Esophagus muscularis mucosa (tissue), 3 donors: ENCODE measurements around the gene KIAA1143.

Experiments used
- CTCF ChIP-seq, 3 experiments: fragments of 200-600 bp in 2 of 3; fragments of 450-650 bp in 1 of 3; sonication (generic) in 2 of 3; IDR thresholded peaks; one replicate each; pipeline ENCODE4 v1.5.1; 2017 to 2019; ENCODE audit warnings: antibody characterized with exemption in 3 of 3, mild to moderate bottlenecking in 2 of 3, moderate library complexity in 1 of 3
- POLR2A ChIP-seq: fragments of 450-650 bp; IDR thresholded peaks from one replicate; pipeline ENCODE4 v1.6.1; 2017; ENCODE audit warnings: antibody characterized with exemption, moderate library complexity, mild to moderate bottlenecking, low read depth

DNA sequence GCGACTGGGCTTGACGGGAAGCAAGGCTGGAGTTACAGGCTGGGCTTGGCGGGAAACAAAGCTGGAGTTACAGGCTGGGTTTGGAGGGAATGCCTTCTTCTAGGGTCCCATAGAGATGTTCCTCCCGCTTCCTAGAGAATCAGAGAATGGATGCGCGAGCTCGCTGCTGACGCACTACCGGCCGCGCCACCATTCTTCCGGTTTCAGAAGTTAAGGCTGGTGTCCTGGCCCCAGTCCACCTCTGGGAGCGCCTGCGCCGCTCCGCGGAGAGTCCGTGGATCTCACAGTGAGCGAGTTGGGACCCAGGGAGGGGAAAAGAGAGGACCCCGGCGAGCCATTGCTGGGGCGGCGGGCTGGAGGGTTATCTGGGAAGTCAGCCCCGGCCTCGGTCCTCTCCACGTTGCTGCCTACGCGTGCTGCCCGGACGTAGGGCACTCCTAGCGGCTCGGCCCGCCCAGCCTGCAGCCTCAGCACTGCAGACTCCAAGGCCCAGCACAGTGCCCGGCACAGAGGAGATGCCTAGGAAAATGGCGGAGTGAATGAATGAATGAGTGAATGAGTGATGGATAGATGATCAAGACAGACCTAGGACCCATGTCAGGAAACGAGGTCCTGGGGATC is 48.9 kb downstream of the KIAA1143 start, which contains the start of gene ZNF502:
- TF ChIP-seq CTCF (IDR thresholded peaks at IDR 0.05) (peak; percentile 33 to 45 (median 41)), POLR2A (no peak)
